ENCODE data around the gene OBSCN.

The OBSCN gene

DNA sequence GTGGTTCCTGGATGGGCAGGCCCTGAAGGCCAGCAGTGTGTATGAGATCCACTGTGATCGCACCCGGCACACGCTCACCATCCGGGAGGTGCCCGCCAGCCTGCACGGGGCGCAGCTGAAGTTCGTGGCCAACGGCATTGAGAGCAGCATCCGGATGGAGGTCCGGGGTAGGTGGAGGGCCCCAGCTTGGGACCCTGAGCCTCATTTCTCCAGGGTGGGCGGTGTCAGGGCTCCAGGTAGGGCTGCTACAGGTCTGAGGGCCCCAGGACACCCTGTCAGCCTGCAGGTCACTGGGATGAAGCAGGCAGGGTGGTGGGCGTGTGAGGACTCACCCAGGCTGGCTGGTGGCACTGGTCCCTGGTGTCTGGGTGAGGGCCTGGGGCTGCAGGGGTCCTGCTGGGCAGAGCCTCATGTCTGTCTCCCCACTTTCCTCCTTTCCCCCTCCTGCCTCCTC lies 7.8 kb downstream of the OBSCN start:
- no peak for TF ChIP-seq CTCF (IDR thresholded peaks at IDR 0.05; ENCODE audit: low read depth, low read length)
- H3K4me3 ChIP-seq (ENCODE audit: low read depth, low read length) = no peak overlapping the region
- DNase-seq (ENCODE audit: low read depth, low spot score) = no peak
- in situ Hi-C loops (cut with HindIII; ENCODE audit: low sequenced_read_pairs) = no loop called here

- TF ChIP-seq CTCF (IDR thresholded peaks at IDR 0.05; ENCODE audit: low read depth, low read length) = no peak
- in situ Hi-C loops (cut with HindIII; ENCODE audit: low sequenced_read_pairs) = no loop called here
- no peak for DNase-seq (ENCODE audit: low read depth, low spot score)
- no peak overlapping the region for H3K4me3 ChIP-seq (ENCODE audit: low read depth, low read length)
Measured at GRCh38 chr1:228216371-228217320, 8.8 kb downstream of the OBSCN start.

GRCh38 chr1:228217551-228218344 lies 9.9 kb downstream of the OBSCN start:
- DNase-seq (ENCODE audit: low read depth, low spot score) = no peak
- TF ChIP-seq CTCF (IDR thresholded peaks at IDR 0.05; ENCODE audit: low read depth, low read length) = peak; percentile 45
- in situ Hi-C loops (cut with HindIII; ENCODE audit: low sequenced_read_pairs) = no loop called here
- H3K4me3 ChIP-seq (ENCODE audit: low read depth, low read length) = no peak overlapping the region

GRCh38 chr1:228218513-228219244 lies 10.8 kb downstream of the OBSCN start:
- no peak for DNase-seq (ENCODE audit: low read depth, low spot score)
- in situ Hi-C loops (cut with HindIII; ENCODE audit: low sequenced_read_pairs) = no loop called here
- no peak for TF ChIP-seq CTCF (IDR thresholded peaks at IDR 0.05; ENCODE audit: low read depth, low read length)
- H3K4me3 ChIP-seq (ENCODE audit: low read depth, low read length) = no peak overlapping the region

GRCh38 chr1:228219245-228219961 lies 11.6 kb downstream of the OBSCN start:
- DNase-seq (ENCODE audit: low read depth, low spot score) = no peak
- in situ Hi-C loops (cut with HindIII; ENCODE audit: low sequenced_read_pairs) = no loop called here
- H3K4me3 ChIP-seq (ENCODE audit: low read depth, low read length) = no peak overlapping the region
- TF ChIP-seq CTCF (IDR thresholded peaks at IDR 0.05; ENCODE audit: low read depth, low read length) = no peak
